Stomach smooth muscle (tissue), 2 donors: ENCODE measurements around the gene HOTAIR.

Source experiments
- H3K27ac ChIP-seq: one replicate; pipeline ENCODE4 v1.7.0; 2013; ENCODE audit warnings: mild to moderate bottlenecking, low read length, inconsistent platforms
- H3K27me3 ChIP-seq, 2 donors: one replicate each; pipeline ENCODE4 v1.7.0; 2013; ENCODE audit warnings: low read length in 2 of 2; ENCODE audit not compliant: insufficient read depth in 2 of 2, control insufficient read depth in 1 of 2
- H3K36me3 ChIP-seq, 2 donors: one replicate each; pipeline ENCODE4 v1.7.0; 2013; ENCODE audit warnings: low read length in 2 of 2; ENCODE audit not compliant: control insufficient read depth in 2 of 2, insufficient read depth in 2 of 2
- H3K4me1 ChIP-seq: one replicate; pipeline ENCODE4 v1.7.0; 2013; ENCODE audit warnings: low read length; ENCODE audit not compliant: control insufficient read depth, insufficient read depth
- H3K4me3 ChIP-seq, 2 donors: one replicate each; pipeline ENCODE4 v1.7.0; 2013; ENCODE audit warnings: low read length in 2 of 2
- H3K9ac ChIP-seq, 2 donors: one replicate each; pipeline ENCODE4 v1.7.0; 2013; ENCODE audit warnings: low read length in 2 of 2, mild to moderate bottlenecking in 1 of 2
- H3K9me3 ChIP-seq, 2 donors: one replicate each; pipeline ENCODE4 v1.7.0; 2013; ENCODE audit warnings: low read length in 2 of 2; ENCODE audit not compliant: control insufficient read depth in 2 of 2
- donor health status: healthy.
- donor health status: Pancreatic carcinoma.

Gene HOTAIR

GRCh38 chr12:53944209-53944608 lies 30.5 kb downstream of the HOTAIR start:
- no peaks in the 10 kb centered on the region for H3K4me1 ChIP-seq
- no peaks in the 10 kb centered on the region for H3K36me3 ChIP-seq
- H3K9ac ChIP-seq = no peak overlapping the region
- H3K9me3 ChIP-seq = no peaks in the 10 kb centered on the region
- H3K27me3 ChIP-seq = peaks cover 76 to 89% of the 10 kb centered on the region in 2 donors
- no peak overlapping the region for H3K27ac ChIP-seq
- no peak overlapping the region for H3K4me3 ChIP-seq

- Histone ChIP-seq H3K36me3 (no peaks in the 10 kb centered on the region), H3K27ac (no peak overlapping the region), H3K4me1 (peaks cover 6% of the 10 kb centered on the region), H3K4me3 (no peak overlapping the region), H3K9ac (no peak overlapping the region), H3K9me3 (no peaks in the 10 kb centered on the region), H3K27me3 (peaks cover 72 to 89% of the 10 kb centered on the region in 2 donors)
These were observed 32.2 kb downstream of the HOTAIR start for GRCh38 chr12:53942467-53942997.

GRCh38 chr12:53941750-53942149 lies 33.0 kb downstream of the HOTAIR start:
- no peak overlapping the region for H3K9ac ChIP-seq
- peaks cover 6% of the 10 kb centered on the region for H3K4me1 ChIP-seq
- H3K27me3 ChIP-seq = peaks cover 75 to 92% of the 10 kb centered on the region in 2 donors
- H3K4me3 ChIP-seq = no peak overlapping the region
- H3K36me3 ChIP-seq = no peaks in the 10 kb centered on the region
- no peaks in the 10 kb centered on the region for H3K9me3 ChIP-seq
- H3K27ac ChIP-seq = no peak overlapping the region

- H3K36me3 ChIP-seq = no peaks in the 10 kb centered on the region
- H3K4me1 ChIP-seq = peaks cover 6% of the 10 kb centered on the region
- H3K27ac ChIP-seq = no peak overlapping the region
- no peak overlapping the region for H3K9ac ChIP-seq
- peaks cover 73 to 94% of the 10 kb centered on the region in 2 donors for H3K27me3 ChIP-seq
- no peak overlapping the region for H3K4me3 ChIP-seq
- H3K9me3 ChIP-seq = no peaks in the 10 kb centered on the region
These were observed 33.6 kb downstream of the HOTAIR start for GRCh38 chr12:53941187-53941586.

- no peak overlapping the region for H3K9ac ChIP-seq
- H3K4me1 ChIP-seq = peaks cover 6% of the 10 kb centered on the region
- H3K9me3 ChIP-seq = no peaks in the 10 kb centered on the region
- H3K36me3 ChIP-seq = no peaks in the 10 kb centered on the region
- peaks cover 73 to 94% of the 10 kb centered on the region in 2 donors for H3K27me3 ChIP-seq
- H3K27ac ChIP-seq = no peak overlapping the region
- H3K4me3 ChIP-seq = no peak overlapping the region
These were observed 34.2 kb downstream of the HOTAIR start for GRCh38 chr12:53940443-53941014.

GRCh38 chr12:53939141-53940108 lies 35.3 kb downstream of the HOTAIR start:
- H3K9me3 ChIP-seq = no peaks in the 10 kb centered on the region
- no peak overlapping the region for H3K4me3 ChIP-seq

GRCh38 chr12:53938326-53939140 lies 36.2 kb downstream of the HOTAIR start, which contains the start of gene HOXC13:
HOXC13 (plus strand) TSS chr12:53938831; CDS start chr12:53938907, 76 bp downstream.
- Histone ChIP-seq H3K4me1 (peaks cover 6% of the 10 kb centered on the region), H3K9ac (no peak within 1 kb of the TSS), H3K27ac (no peak within 1 kb of the TSS), H3K9me3 (no peaks in the 10 kb centered on the region), H3K4me3 (peak within 1 kb of the TSS in 1 of 2 donors; percentile 8), H3K27me3 (peaks cover 73 to 94% of the 10 kb centered on the region in 2 donors), H3K36me3 (no peaks in the 10 kb centered on the region)

More at GRCh38 chr12:53939141-53940108, 35.3 kb downstream of the HOTAIR start:
- H3K27ac ChIP-seq = no peak overlapping the region
- H3K9ac ChIP-seq = no peak overlapping the region
- peaks cover 6% of the 10 kb centered on the region for H3K4me1 ChIP-seq
- H3K27me3 ChIP-seq = peaks cover 72 to 94% of the 10 kb centered on the region in 2 donors
- H3K36me3 ChIP-seq = no peaks in the 10 kb centered on the region

- Histone ChIP-seq H3K36me3 (no peaks in the 10 kb centered on the region), H3K27me3 (peaks cover 80 to 94% of the 10 kb centered on the region in 2 donors), H3K4me1 (peaks cover 6% of the 10 kb centered on the region), H3K4me3 (no peak overlapping the region), H3K9me3 (no peaks in the 10 kb centered on the region), H3K27ac (no peak overlapping the region), H3K9ac (no peak overlapping the region)
These were observed 37.0 kb downstream of the HOTAIR start for GRCh38 chr12:53937596-53938325.

GRCh38 chr12:53937099-53937498 lies 37.7 kb downstream of the HOTAIR start:
- no peak overlapping the region for H3K4me3 ChIP-seq
- peaks cover 6% of the 10 kb centered on the region for H3K4me1 ChIP-seq
- peaks cover 82 to 90% of the 10 kb centered on the region in 2 donors for H3K27me3 ChIP-seq
- H3K27ac ChIP-seq = no peak overlapping the region
- H3K9ac ChIP-seq = no peak overlapping the region
- H3K9me3 ChIP-seq = no peaks in the 10 kb centered on the region
- no peaks in the 10 kb centered on the region for H3K36me3 ChIP-seq
